ENCODE measurements around the gene PREB. TPM values are rescaled to one million over a fixed set of nuclear protein-coding genes. Genes with fewer than 3 reads are reported as not detected.

The PREB gene
- 52.3 and 53.6 TPM in 2 replicates for total RNA-seq (ENCODE audit: low replicate concordance)
- long read RNA-seq, transcript PREB-201 (9 exons, 2,166 nt) = major isoform, 11 of 20 reads
- long read RNA-seq, partial matches to known transcripts = 5 of 20 reads
- long read RNA-seq, other reads (novel, unspliced or antisense) = 4 of 20 reads

- H3K36me3 Mint-ChIP-seq = peaks cover 4% of the 10 kb centered on the region
- peak; percentile 59 for TF ChIP-seq CTCF (conservative IDR thresholded peaks at IDR 0.05)
Observed at GRCh38 chr2:27133905-27134780, at the start of gene PREB. TSS of gene PREB (minus strand) at chr2:27134636. CDS start at chr2:27134421, 215 bp downstream.

GRCh38 chr2:27184115-27184514, 49.7 kb upstream of the PREB start:
- Mint-ChIP-seq H3K4me1 (ENCODE audit: unreplicated experiment) (no peaks in the 10 kb centered on the region), H3K27ac (no peak overlapping the region), H3K9me3 (no peaks in the 10 kb centered on the region), H3K36me3 (no peaks in the 10 kb centered on the region), H3K27me3 (peaks cover 7% of the 10 kb centered on the region), H3K4me3 (no peak overlapping the region)
- no peak for TF ChIP-seq CTCF (conservative IDR thresholded peaks at IDR 0.05)
- no peak for DNase-seq (ENCODE audit: extremely low spot score, unreplicated experiment)

More at GRCh38 chr2:27133905-27134780, at the start of gene PREB:
- H3K27me3 Mint-ChIP-seq = peaks cover 9% of the 10 kb centered on the region
- no peaks in the 10 kb centered on the region for H3K9me3 Mint-ChIP-seq
- H3K4me1 Mint-ChIP-seq (ENCODE audit: unreplicated experiment) = peaks cover 12% of the 10 kb centered on the region
- peak within 1 kb of the TSS; percentile 86 for H3K27ac Mint-ChIP-seq
- H3K4me3 Mint-ChIP-seq = peak within 1 kb of the TSS; percentile 95
- DNase-seq (ENCODE audit: extremely low spot score, unreplicated experiment) = peak; percentile 100

- H3K4me1 Mint-ChIP-seq (ENCODE audit: unreplicated experiment) = no peaks in the 10 kb centered on the region
- peaks cover 9% of the 10 kb centered on the region for H3K27me3 Mint-ChIP-seq
- no peak overlapping the region for H3K4me3 Mint-ChIP-seq
- H3K36me3 Mint-ChIP-seq = no peaks in the 10 kb centered on the region
- no peaks in the 10 kb centered on the region for H3K9me3 Mint-ChIP-seq
- DNase-seq (ENCODE audit: extremely low spot score, unreplicated experiment) = no peak
- TF ChIP-seq CTCF (conservative IDR thresholded peaks at IDR 0.05) = no peak
- no peak overlapping the region for H3K27ac Mint-ChIP-seq
Observed at GRCh38 chr2:27182346-27182745, 47.9 kb upstream of the PREB start.

- no peak for DNase-seq (ENCODE audit: extremely low spot score, unreplicated experiment)
- Mint-ChIP-seq H3K36me3 (no peaks in the 10 kb centered on the region), H3K4me3 (no peak overlapping the region), H3K4me1 (ENCODE audit: unreplicated experiment) (no peaks in the 10 kb centered on the region), H3K27me3 (peaks cover 6% of the 10 kb centered on the region), H3K9me3 (no peaks in the 10 kb centered on the region), H3K27ac (no peak overlapping the region)
- TF ChIP-seq CTCF (conservative IDR thresholded peaks at IDR 0.05) = no peak
Observed at GRCh38 chr2:27179344-27180000, 45.0 kb upstream of the PREB start.

GRCh38 chr2:27178469-27178868, 44.0 kb upstream of the PREB start:
- H3K9me3 Mint-ChIP-seq = no peaks in the 10 kb centered on the region
- no peaks in the 10 kb centered on the region for H3K4me1 Mint-ChIP-seq (ENCODE audit: unreplicated experiment)
- TF ChIP-seq CTCF (conservative IDR thresholded peaks at IDR 0.05) = no peak
- peaks cover 3% of the 10 kb centered on the region for H3K27me3 Mint-ChIP-seq
- no peak overlapping the region for H3K4me3 Mint-ChIP-seq
- H3K36me3 Mint-ChIP-seq = no peaks in the 10 kb centered on the region
- no peak overlapping the region for H3K27ac Mint-ChIP-seq
- DNase-seq (ENCODE audit: extremely low spot score, unreplicated experiment) = no peak
